GM23248 (cell line): ENCODE measurements around the gene RASA4.
"Not testable (repeated sequence)": the region's sequence is repeated elsewhere in the genome, so short reads cannot be mapped to it uniquely, and the experiment has no call there.

ENCODE experiments used
- EZH2 ChIP-seq: fragments of 200-600 bp; sonication (generic); IDR thresholded peaks from 2 replicates; pipeline ENCODE4 v1.6.1; 2018; ENCODE audit warnings: antibody characterized with exemption, mild to moderate bottlenecking; ENCODE audit not compliant: insufficient read depth, poor library complexity, severe bottlenecking
- EZH2phosphoT487 ChIP-seq: fragments of 200-600 bp; sonication (generic); IDR thresholded peaks from 2 replicates; pipeline ENCODE4 v1.6.1; 2018; ENCODE audit warnings: antibody characterized with exemption, moderate library complexity, mild to moderate bottlenecking, low read depth; ENCODE audit not compliant: insufficient read depth

- TF ChIP-seq EZH2phosphoT487, EZH2: not testable (repeated sequence)
These were observed 6.1 kb downstream of the RASA4 start for GRCh38 chr7:102610441-102610840.
